Tibial nerve (tissue), 4 donors: ENCODE data around the gene HS6ST3.

Source experiments
- CTCF ChIP-seq, 5 experiments: fragments of 200-600 bp in 3 of 5; fragments of 450-650 bp in 2 of 5; sonication (generic) in 3 of 5; IDR thresholded peaks; one replicate each; pipeline ENCODE4 v1.5.1; 2016 to 2019; ENCODE audit warnings: antibody characterized with exemption in 5 of 5, mild to moderate bottlenecking in 3 of 5, moderate library complexity in 2 of 5
- EP300 ChIP-seq, 2 donors: sonication (generic); formaldehyde crosslinking; IDR thresholded peaks; one replicate each; pipeline ENCODE4 v1.6.1; 2017; ENCODE audit warnings: antibody characterized with exemption in 2 of 2, mild to moderate bottlenecking in 1 of 2

GRCh38 chr13:96803456-96804100, 713.7 kb downstream of the HS6ST3 start:
- TF ChIP-seq EP300 (IDR thresholded peaks at IDR 0.05): no peak
- TF ChIP-seq CTCF (IDR thresholded peaks at IDR 0.05): no peak
